GM23338 (cell line): ENCODE results near the gene TMIE. TPM values are rescaled to one million over a fixed set of nuclear protein-coding genes. Genes with fewer than 3 reads are reported as not detected.

Source experiments
- ATAC-seq: fragments of 200-7000 bp; cut with Tn5 transposase; 3 replicates; pipeline ENCODE4 v1.9.1; 2020
- DNase-seq: peaks from one replicate; pipeline ENCODE4 v3.0.0-alpha.2; 2015; ENCODE audit warnings: low spot score
- H2AFZ ChIP-seq: fragments of 200-600 bp; sonication (generic); 2 replicates; pipeline ENCODE4 v1.8.0; 2016; ENCODE audit warnings: antibody characterized with exemption, mild to moderate bottlenecking, moderate library complexity
- H3F3A ChIP-seq: fragments of 200-600 bp; sonication (generic); replicated peaks from 2 replicates; pipeline ENCODE4 v1.8.0; 2017; ENCODE audit warnings: antibody characterized with exemption, mixed run types, low read depth
- H3K27ac ChIP-seq: fragments of 200-600 bp; sonication (generic); 2 replicates; pipeline ENCODE4 v1.6.1; 2016; ENCODE audit warnings: low read depth
- H3K27me3 ChIP-seq: fragments of 200-600 bp; sonication (generic); 2 replicates; pipeline ENCODE4 v1.8.0; 2016; ENCODE audit warnings: mild to moderate bottlenecking, mixed run types, moderate library complexity; ENCODE audit not compliant: insufficient read depth
- H3K36me3 ChIP-seq: fragments of 200-600 bp; sonication (generic); 2 replicates; pipeline ENCODE4 v1.8.0; 2016; ENCODE audit warnings: mild to moderate bottlenecking; ENCODE audit not compliant: insufficient read depth
- H3K4me1 ChIP-seq: fragments of 200-600 bp; sonication (generic); 2 replicates; pipeline ENCODE4 v1.8.0; 2016; ENCODE audit warnings: mild to moderate bottlenecking, moderate library complexity; ENCODE audit not compliant: insufficient read depth
- H3K4me2 ChIP-seq: fragments of 200-600 bp; sonication (generic); 2 replicates; pipeline ENCODE4 v1.7.1; 2017; ENCODE audit warnings: mixed run types
- H3K4me3 ChIP-seq: fragments of 200-600 bp; sonication (generic); 2 replicates; pipeline ENCODE4 v1.6.1; 2016; ENCODE audit warnings: mixed run types
- H3K79me2 ChIP-seq: fragments of 200-600 bp; sonication (generic); replicated peaks from 2 replicates; pipeline ENCODE4 v1.8.0; 2017; ENCODE audit warnings: mild to moderate bottlenecking; ENCODE audit not compliant: insufficient read depth
- H3K9me2 ChIP-seq: fragments of 200-600 bp; sonication (generic); 2 replicates; pipeline ENCODE4 v1.8.0; 2017; ENCODE audit not compliant: insufficient read depth
- H4K20me1 ChIP-seq: fragments of 200-600 bp; sonication (generic); replicated peaks from 2 replicates; pipeline ENCODE4 v1.8.0; 2017; ENCODE audit warnings: mild to moderate bottlenecking; ENCODE audit not compliant: insufficient read depth
- H3K27ac Mint-ChIP-seq: 2 replicates; pipeline ENCODE4 v1.8.0; 2020; ENCODE audit warnings: inconsistent platforms, mild to moderate bottlenecking, moderate library complexity, mixed read lengths
- H3K27me3 Mint-ChIP-seq: 3 replicates; pipeline ENCODE4 v1.8.0; 2022; ENCODE audit warnings: low read depth, mild to moderate bottlenecking, moderate library complexity, mixed read lengths, inconsistent platforms; ENCODE audit not compliant: insufficient read depth, poor library complexity
- H3K36me3 Mint-ChIP-seq: 3 replicates; pipeline ENCODE4 v1.8.0; 2021; ENCODE audit warnings: low read depth, mild to moderate bottlenecking, inconsistent platforms, moderate library complexity, mixed read lengths
- H3K4me1 Mint-ChIP-seq: 3 replicates; pipeline ENCODE4 v1.8.0; 2020; ENCODE audit warnings: mild to moderate bottlenecking, inconsistent platforms, mixed read lengths
- H3K4me3 Mint-ChIP-seq: 3 replicates; pipeline ENCODE4 v1.8.0; 2021; ENCODE audit warnings: moderate library complexity, mild to moderate bottlenecking, inconsistent platforms, mixed read lengths
- H3K9me3 Mint-ChIP-seq: 3 replicates; pipeline ENCODE4 v1.8.0; 2020; ENCODE audit warnings: moderate library complexity, mild to moderate bottlenecking, inconsistent platforms, mixed read lengths
- ETS1 ChIP-seq: IDR thresholded peaks from 2 replicates; pipeline ENCODE4 v1.6.1; 2016; ENCODE audit warnings: antibody characterized with exemption
- EZH2 ChIP-seq: fragments of 200-600 bp; sonication (generic); IDR thresholded peaks from one replicate; pipeline ENCODE4 v1.8.0; 2017; ENCODE audit warnings: antibody characterized with exemption, mild to moderate bottlenecking, low read depth; ENCODE audit not compliant: unreplicated experiment
- JUNB ChIP-seq: IDR thresholded peaks from one replicate; pipeline ENCODE4 v1.6.1; 2016; ENCODE audit warnings: antibody characterized with exemption; ENCODE audit not compliant: unreplicated experiment
- NANOG ChIP-seq: IDR thresholded peaks from 2 replicates; pipeline ENCODE4 v1.6.1; 2016; ENCODE audit warnings: antibody characterized with exemption, borderline replicate concordance
- POLR2AphosphoS5 ChIP-seq: IDR thresholded peaks from 2 replicates; pipeline ENCODE4 v1.6.1; 2016; ENCODE audit warnings: antibody characterized with exemption, low read depth
- STAT1 ChIP-seq: IDR thresholded peaks from one replicate; pipeline ENCODE4 v1.6.1; 2016; ENCODE audit warnings: antibody characterized with exemption; ENCODE audit not compliant: unreplicated experiment
- ZNF114 ChIP-seq: fragments of 250-450 bp; sonication (Bioruptor Pico); IDR thresholded peaks from 2 replicates; pipeline ENCODE4 v1.5.0; 2020; ENCODE audit warnings: mild to moderate bottlenecking, moderate library complexity
- ZNF331 ChIP-seq: fragments of 250-450 bp; sonication (Bioruptor Pico); IDR thresholded peaks from 2 replicates; pipeline ENCODE4 v1.5.0; 2020; ENCODE audit warnings: low read depth, mild to moderate bottlenecking, moderate library complexity
- polyA plus RNA-seq: library from polyadenylated mRNA; unstranded; fragments of >200 nt; fragmentation: Nextera tagmentation; extraction: Ambion mirVana; gene quantifications from 2 replicates; pipeline ENCODE4 v1.2.1, GENCODE V29; 2016
- total RNA-seq: library from RNA; depleted of rRNA; stranded (reverse); fragments of >200 nt; shearing (Covaris generic); gene quantifications from 2 replicates; pipeline ENCODE4 v1.2.3, GENCODE V29; 2014
- TF ChIP-seq, protein P1 (sequence below): IDR thresholded peaks from one replicate; pipeline ENCODE4 v1.6.1; 2018; ENCODE audit warnings: antibody characterized with exemption; ENCODE audit not compliant: unreplicated experiment
- TF ChIP-seq, protein P2 (sequence below), 2 experiments: fragments of 200-600 bp in 1 of 2; sonication (generic) in 1 of 2; conservative IDR thresholded peaks; 2 replicates each; pipeline versions ENCODE4 v1.5.1 to v1.6.1; 2016 to 2017; ENCODE audit warnings: antibody characterized with exemption in 2 of 2, low read depth in 2 of 2, mild to moderate bottlenecking in 2 of 2, moderate library complexity in 1 of 2

The TMIE gene
- total and polyA plus RNA-seq, 2 experiments from 2014 or later, result 0.84 to 1.2 TPM

GRCh38 chr3:46705022-46705530 is 3.9 kb downstream of the TMIE start:
- DNase-seq (peak; percentile 78), ATAC-seq (peak; percentile 82)
- Histone ChIP-seq H3F3A (no peaks in the 10 kb centered on the region), H3K4me2 (no peak overlapping the region), H4K20me1 (no peaks in the 10 kb centered on the region), H2AFZ (no peak overlapping the region), H3K9me2 (no peaks in the 10 kb centered on the region), H3K4me3 (no peak overlapping the region), H3K79me2 (no peaks in the 10 kb centered on the region), H3K36me3 (no peaks in the 10 kb centered on the region), H3K4me1 (peaks cover 4% of the 10 kb centered on the region; the same call in 1 of the 2 replicates), H3K27ac (no peak overlapping the region), H3K27me3 (peaks cover 23% of the 10 kb centered on the region)
- Mint-ChIP-seq H3K27me3 (peaks cover 21% of the 10 kb centered on the region), H3K4me3 (no peak overlapping the region), H3K9me3 (no peaks in the 10 kb centered on the region), H3K27ac (no peak overlapping the region), H3K36me3 (no peaks in the 10 kb centered on the region), H3K4me1 (peaks cover 12% of the 10 kb centered on the region; the same call in 2 of the 3 replicates)
- TF ChIP-seq, protein P1, sequence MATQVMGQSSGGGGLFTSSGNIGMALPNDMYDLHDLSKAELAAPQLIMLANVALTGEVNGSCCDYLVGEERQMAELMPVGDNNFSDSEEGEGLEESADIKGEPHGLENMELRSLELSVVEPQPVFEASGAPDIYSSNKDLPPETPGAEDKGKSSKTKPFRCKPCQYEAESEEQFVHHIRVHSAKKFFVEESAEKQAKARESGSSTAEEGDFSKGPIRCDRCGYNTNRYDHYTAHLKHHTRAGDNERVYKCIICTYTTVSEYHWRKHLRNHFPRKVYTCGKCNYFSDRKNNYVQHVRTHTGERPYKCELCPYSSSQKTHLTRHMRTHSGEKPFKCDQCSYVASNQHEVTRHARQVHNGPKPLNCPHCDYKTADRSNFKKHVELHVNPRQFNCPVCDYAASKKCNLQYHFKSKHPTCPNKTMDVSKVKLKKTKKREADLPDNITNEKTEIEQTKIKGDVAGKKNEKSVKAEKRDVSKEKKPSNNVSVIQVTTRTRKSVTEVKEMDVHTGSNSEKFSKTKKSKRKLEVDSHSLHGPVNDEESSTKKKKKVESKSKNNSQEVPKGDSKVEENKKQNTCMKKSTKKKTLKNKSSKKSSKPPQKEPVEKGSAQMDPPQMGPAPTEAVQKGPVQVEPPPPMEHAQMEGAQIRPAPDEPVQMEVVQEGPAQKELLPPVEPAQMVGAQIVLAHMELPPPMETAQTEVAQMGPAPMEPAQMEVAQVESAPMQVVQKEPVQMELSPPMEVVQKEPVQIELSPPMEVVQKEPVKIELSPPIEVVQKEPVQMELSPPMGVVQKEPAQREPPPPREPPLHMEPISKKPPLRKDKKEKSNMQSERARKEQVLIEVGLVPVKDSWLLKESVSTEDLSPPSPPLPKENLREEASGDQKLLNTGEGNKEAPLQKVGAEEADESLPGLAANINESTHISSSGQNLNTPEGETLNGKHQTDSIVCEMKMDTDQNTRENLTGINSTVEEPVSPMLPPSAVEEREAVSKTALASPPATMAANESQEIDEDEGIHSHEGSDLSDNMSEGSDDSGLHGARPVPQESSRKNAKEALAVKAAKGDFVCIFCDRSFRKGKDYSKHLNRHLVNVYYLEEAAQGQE, result peak; percentile 69
- TF ChIP-seq ETS1 (no peak), ZNF331 (CRISPR knock-in tag) (no peak)
- TF ChIP-seq, protein P2, sequence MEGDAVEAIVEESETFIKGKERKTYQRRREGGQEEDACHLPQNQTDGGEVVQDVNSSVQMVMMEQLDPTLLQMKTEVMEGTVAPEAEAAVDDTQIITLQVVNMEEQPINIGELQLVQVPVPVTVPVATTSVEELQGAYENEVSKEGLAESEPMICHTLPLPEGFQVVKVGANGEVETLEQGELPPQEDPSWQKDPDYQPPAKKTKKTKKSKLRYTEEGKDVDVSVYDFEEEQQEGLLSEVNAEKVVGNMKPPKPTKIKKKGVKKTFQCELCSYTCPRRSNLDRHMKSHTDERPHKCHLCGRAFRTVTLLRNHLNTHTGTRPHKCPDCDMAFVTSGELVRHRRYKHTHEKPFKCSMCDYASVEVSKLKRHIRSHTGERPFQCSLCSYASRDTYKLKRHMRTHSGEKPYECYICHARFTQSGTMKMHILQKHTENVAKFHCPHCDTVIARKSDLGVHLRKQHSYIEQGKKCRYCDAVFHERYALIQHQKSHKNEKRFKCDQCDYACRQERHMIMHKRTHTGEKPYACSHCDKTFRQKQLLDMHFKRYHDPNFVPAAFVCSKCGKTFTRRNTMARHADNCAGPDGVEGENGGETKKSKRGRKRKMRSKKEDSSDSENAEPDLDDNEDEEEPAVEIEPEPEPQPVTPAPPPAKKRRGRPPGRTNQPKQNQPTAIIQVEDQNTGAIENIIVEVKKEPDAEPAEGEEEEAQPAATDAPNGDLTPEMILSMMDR (conservative IDR thresholded peaks at IDR 0.05; ENCODE audit: low read depth in 2 of 2), result peak; percentile 95 to 97

DNA sequence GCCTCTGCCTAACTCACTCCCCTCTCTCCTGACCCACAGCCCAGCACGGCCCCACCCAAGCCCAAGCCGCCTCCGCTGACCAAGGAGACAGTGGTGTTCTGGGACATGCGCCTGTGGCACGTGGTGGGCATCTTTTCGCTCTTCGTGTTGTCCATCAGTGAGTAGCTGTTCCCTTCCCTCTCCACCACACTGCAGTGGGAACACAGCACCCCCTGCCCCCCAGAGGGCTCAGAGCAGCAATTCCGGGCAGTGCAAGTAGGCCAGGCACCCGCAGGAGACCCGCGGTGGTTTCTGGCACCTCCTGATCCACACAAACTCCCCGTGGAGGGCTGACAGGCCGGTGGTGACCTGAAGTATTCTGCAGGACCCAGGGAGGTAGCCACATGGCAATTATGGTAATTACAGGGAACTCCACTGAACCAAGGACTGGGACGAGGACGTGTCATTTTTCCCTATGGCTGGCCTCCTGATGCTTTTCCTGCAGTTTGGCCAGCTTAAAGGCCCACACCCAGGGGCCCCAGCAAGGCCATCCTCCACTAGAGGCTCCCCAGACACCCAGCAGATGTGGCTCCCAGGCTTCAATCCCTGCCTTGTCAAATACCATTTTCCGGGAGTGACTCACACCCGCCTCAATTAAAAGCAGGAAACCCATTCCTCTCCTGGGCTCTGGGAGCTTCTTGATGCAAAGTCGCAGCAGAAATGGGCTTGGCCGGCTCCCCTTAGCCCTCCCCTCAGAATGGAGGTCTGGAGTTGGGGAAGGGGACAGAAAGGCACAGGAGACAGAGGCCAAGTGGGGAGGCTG is 4.8 kb downstream of the TMIE start:
- H3K27ac Mint-ChIP-seq, result no peak overlapping the region
- no peak overlapping the region for H3K27ac ChIP-seq
- H3F3A ChIP-seq, result no peaks in the 10 kb centered on the region
- no peaks in the 10 kb centered on the region for H3K9me3 Mint-ChIP-seq
- DNase-seq (no peak), ATAC-seq (no peak)
- peaks cover 16% of the 10 kb centered on the region for H3K27me3 Mint-ChIP-seq
- H3K9me2 ChIP-seq, result no peaks in the 10 kb centered on the region
- no peak overlapping the region for H3K4me2 ChIP-seq
- no peak overlapping the region for H2AFZ ChIP-seq
- H3K36me3 ChIP-seq, result no peaks in the 10 kb centered on the region
- peaks cover 12% of the 10 kb centered on the region; the same call in 2 of the 3 replicates for H3K4me1 Mint-ChIP-seq
- H3K36me3 Mint-ChIP-seq, result no peaks in the 10 kb centered on the region
- H3K4me1 ChIP-seq, result no peaks in the 10 kb centered on the region; the same call in 1 of the 2 replicates
- peaks cover 17% of the 10 kb centered on the region for H3K27me3 ChIP-seq
- H3K79me2 ChIP-seq, result no peaks in the 10 kb centered on the region
- H3K4me3 Mint-ChIP-seq, result no peak overlapping the region
- H3K4me3 ChIP-seq, result no peak overlapping the region
- H4K20me1 ChIP-seq, result no peaks in the 10 kb centered on the region
- TF ChIP-seq, protein P2 (conservative IDR thresholded peaks at IDR 0.05; ENCODE audit: low read depth in 2 of 2), result no peak
- TF ChIP-seq JUNB (no peak), ZNF331 (CRISPR knock-in tag) (no peak), STAT1 (no peak), NANOG (no peak), ZNF114 (CRISPR knock-in tag) (no peak), EZH2 (no peak), POLR2AphosphoS5 (no peak)
- TF ChIP-seq, protein P1, result no peak
